Lower leg skin (tissue), 3 donors: Measurements from ENCODE around the gene FCGBP.

Source experiments
- CTCF ChIP-seq, 3 donors: fragments of 450-650 bp; IDR thresholded peaks; one replicate each; pipeline ENCODE4 v1.5.1; 2016; ENCODE audit warnings: antibody characterized with exemption in 3 of 3, mild to moderate bottlenecking in 3 of 3, moderate library complexity in 2 of 3
- POLR2A ChIP-seq, 2 donors: fragments of 450-650 bp; IDR thresholded peaks; one replicate each; pipeline ENCODE4 v1.6.1; 2016 to 2017; ENCODE audit warnings: antibody characterized with exemption in 2 of 2, mild to moderate bottlenecking in 1 of 2, moderate library complexity in 1 of 2

GRCh38 chr19:39983695-39984300 is 49.4 kb upstream of the FCGBP start:
- TF ChIP-seq CTCF (IDR thresholded peaks at IDR 0.05) (no peak), POLR2A (IDR thresholded peaks at IDR 0.05) (no peak)
